ENCODE results near the gene MPL. TPM values are rescaled to one million over a fixed set of nuclear protein-coding genes. Genes with fewer than 3 reads are reported as not detected.

The MPL gene
- total and polyA plus RNA-seq, 2 of the 13 experiments (the other 11 are each of a cell fraction or from before 2014, with no cell fraction given): not detected

DNA sequence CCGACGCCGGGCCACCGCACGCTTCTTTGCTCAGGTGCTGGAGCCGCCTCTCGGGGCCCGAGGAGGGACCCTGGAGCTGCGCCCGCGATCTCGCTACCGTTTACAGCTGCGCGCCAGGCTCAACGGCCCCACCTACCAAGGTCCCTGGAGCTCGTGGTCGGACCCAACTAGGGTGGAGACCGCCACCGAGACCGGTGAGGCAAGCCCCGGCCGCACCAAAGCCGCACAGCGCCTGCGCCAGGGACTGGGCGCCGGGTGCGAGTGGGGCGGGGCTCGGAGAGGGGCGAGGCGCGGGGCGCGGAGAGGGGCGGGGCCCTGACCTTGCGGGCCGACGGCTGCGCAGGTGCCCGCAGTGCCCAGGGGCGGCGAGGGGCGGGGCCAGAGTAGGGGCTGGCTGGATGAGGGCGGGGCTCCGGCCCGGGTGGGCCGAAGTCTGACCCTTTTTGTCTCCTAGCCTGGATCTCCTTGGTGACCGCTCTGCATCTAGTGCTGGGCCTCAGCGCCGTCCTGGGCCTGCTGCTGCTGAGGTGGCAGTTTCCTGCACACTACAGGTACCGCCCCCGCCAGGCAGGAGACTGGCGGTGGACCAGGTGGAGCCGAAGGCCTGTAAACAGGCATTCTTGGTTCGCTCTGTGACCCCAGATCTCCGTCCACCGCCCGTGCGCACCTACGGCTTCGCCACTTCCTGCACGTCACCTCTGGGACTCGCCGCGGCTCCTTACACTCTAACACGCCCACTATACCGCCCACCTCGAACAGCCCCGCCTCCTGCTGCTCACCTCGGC, 11.4 kb downstream of the MPL start (continued):
- TF ChIP-seq TFDP1 (CRISPR knock-in tag; IDR thresholded peaks at IDR 0.05; ENCODE audit: borderline replicate concordance) (peak; percentile 86; the same call in 1 of the 2 replicates), HMGXB4 (CRISPR knock-in tag; IDR thresholded peaks at IDR 0.05; ENCODE audit: borderline replicate concordance in 1 of 2, low read depth in 1 of 2) (peak; percentile 59 to 65; a peak in 3 of 4 replicates), ZSCAN9 (CRISPR knock-in tag; IDR thresholded peaks at IDR 0.05; ENCODE audit: borderline replicate concordance) (no peak), ZNF160 (CRISPR knock-in tag; IDR thresholded peaks at IDR 0.05) (no peak; the same call in 1 of the 2 replicates), DNMT1 (CRISPR knock-in tag; IDR thresholded peaks at IDR 0.05) (peak; percentile 48; the same call in 1 of the 2 replicates), PTBP1 (IDR thresholded peaks at IDR 0.05; ENCODE audit: low read depth, low read length, poor library complexity, severe bottlenecking) (no peak), ZKSCAN5 (CRISPR knock-in tag; IDR thresholded peaks at IDR 0.05) (no peak), CBX1 (IDR thresholded peaks at IDR 0.05; ENCODE audit: low read depth) (peak; percentile 44), ZNF780A (CRISPR knock-in tag; IDR thresholded peaks at IDR 0.05) (no peak), CBX5 (CRISPR knock-in tag; IDR thresholded peaks at IDR 0.05; ENCODE audit: borderline replicate concordance) (no peak), ZNF569 (CRISPR knock-in tag; IDR thresholded peaks at IDR 0.05; ENCODE audit: borderline replicate concordance) (no peak), HNF4G (IDR thresholded peaks at IDR 0.05; ENCODE audit: borderline replicate concordance, low read depth, low read length) (0 out of 2 replicates have a peak, but pooled peaks have one; percentile 15), HNF4G (CRISPR knock-in tag; IDR thresholded peaks at IDR 0.05; ENCODE audit: borderline replicate concordance, low read depth) (0 out of 2 replicates have a peak, but pooled peaks have one; percentile 34), KLF11 (CRISPR knock-in tag; IDR thresholded peaks at IDR 0.05) (peak; percentile 17; the same call in 1 of the 2 replicates), FOXA3 (CRISPR knock-in tag; IDR thresholded peaks at IDR 0.05) (no peak; the same call in 1 of the 2 replicates), PBX2 (CRISPR knock-in tag; IDR thresholded peaks at IDR 0.05) (no peak), ZNF510 (CRISPR knock-in tag; IDR thresholded peaks at IDR 0.05; ENCODE audit: low read depth) (no peak), NR2F1 (CRISPR knock-in tag; IDR thresholded peaks at IDR 0.05) (no peak; a peak in 1 of 4 replicates), HINFP (CRISPR knock-in tag; IDR thresholded peaks at IDR 0.05; ENCODE audit: low read depth) (peak; percentile 10; the same call in 1 of the 2 replicates), NFYB (CRISPR knock-in tag; IDR thresholded peaks at IDR 0.05) (no peak)
- TF ChIP-seq, protein P1, sequence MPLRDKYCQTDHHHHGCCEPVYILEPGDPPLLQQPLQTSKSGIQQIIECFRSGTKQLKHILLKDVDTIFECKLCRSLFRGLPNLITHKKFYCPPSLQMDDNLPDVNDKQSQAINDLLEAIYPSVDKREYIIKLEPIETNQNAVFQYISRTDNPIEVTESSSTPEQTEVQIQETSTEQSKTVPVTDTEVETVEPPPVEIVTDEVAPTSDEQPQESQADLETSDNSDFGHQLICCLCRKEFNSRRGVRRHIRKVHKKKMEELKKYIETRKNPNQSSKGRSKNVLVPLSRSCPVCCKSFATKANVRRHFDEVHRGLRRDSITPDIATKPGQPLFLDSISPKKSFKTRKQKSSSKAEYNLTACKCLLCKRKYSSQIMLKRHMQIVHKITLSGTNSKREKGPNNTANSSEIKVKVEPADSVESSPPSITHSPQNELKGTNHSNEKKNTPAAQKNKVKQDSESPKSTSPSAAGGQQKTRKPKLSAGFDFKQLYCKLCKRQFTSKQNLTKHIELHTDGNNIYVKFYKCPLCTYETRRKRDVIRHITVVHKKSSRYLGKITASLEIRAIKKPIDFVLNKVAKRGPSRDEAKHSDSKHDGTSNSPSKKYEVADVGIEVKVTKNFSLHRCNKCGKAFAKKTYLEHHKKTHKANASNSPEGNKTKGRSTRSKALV (CRISPR knock-in tag; IDR thresholded peaks at IDR 0.05): no peak

Measured in HepG2 (cell line).